ENCODE data around the gene PODXL.
A peak's percentile ranks its signal among the peaks of the same experiment; 100 is the strongest.

Gene PODXL

GRCh38 chr7:131556053-131556908 lies at the start of gene PODXL:
Gene PODXL, minus strand, starts transcription at chr7:131556628. Its CDS starts 269 bp downstream, at chr7:131556359.
- DNase-seq, result peak; percentile 59

GRCh38 chr7:131605280-131605878 lies 49.0 kb upstream of the PODXL start:
- DNase-seq, result no peak

DNA sequence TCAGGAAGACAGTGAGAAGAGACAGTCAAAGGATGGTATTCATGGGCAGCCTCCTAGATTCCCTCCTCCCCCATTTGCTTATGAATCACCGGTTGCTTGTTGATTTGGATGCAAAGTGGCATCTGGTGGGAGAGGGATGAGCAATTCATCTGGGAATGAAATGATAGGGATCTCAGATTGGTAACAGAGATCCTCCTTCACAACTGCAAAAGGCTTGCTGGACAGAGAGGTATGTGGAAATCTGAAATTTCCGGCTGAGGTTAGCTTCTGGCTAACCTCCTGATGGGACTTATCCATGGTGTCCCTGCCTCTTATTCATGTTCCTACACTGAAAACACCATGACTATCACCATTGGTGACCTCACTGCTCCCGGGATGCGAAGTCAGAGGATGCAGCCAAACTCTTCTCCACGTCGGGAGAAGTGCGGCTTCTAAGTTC lies 48.4 kb upstream of the PODXL start:
- no peak for DNase-seq

- peak; percentile 52 for DNase-seq
Measured at GRCh38 chr7:131603932-131604331, 47.5 kb upstream of the PODXL start.

GRCh38 chr7:131602994-131603372 lies 46.6 kb upstream of the PODXL start:
- DNase-seq, result peak; percentile 50

DNA sequence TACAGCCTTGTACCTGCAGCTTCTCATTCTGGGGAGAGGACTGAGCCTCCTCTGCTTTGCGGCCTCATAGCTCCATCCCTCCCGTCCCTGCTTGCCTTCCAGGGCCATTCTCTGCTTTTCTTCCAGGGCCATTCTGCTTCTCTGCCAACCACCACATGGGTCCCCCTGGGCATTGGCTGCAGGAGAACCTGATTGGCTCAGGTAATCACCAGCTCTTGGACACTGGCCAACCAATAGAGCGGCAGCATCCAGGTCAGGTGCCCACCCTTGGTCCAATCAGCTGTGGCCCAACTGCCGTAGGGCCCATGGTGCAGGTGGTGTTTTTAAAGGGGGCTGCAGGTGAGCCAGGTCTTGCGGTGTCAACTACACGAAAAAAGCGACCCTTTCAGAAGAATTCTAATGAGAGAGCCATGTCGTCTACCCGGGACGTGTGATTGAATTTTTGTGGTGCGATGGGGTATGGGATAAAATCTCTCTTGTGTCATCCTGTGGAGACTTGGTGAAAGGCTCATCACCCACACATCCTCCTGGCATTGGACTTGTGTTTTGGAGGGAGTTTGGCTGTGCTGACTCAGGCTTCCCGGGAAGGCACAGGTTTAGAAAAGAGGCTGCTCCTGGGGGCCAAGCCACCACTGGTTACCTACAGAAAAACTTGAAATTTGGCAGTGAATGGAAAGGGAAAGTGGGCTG lies 46.0 kb upstream of the PODXL start:
- DNase-seq, result no peak

DNA sequence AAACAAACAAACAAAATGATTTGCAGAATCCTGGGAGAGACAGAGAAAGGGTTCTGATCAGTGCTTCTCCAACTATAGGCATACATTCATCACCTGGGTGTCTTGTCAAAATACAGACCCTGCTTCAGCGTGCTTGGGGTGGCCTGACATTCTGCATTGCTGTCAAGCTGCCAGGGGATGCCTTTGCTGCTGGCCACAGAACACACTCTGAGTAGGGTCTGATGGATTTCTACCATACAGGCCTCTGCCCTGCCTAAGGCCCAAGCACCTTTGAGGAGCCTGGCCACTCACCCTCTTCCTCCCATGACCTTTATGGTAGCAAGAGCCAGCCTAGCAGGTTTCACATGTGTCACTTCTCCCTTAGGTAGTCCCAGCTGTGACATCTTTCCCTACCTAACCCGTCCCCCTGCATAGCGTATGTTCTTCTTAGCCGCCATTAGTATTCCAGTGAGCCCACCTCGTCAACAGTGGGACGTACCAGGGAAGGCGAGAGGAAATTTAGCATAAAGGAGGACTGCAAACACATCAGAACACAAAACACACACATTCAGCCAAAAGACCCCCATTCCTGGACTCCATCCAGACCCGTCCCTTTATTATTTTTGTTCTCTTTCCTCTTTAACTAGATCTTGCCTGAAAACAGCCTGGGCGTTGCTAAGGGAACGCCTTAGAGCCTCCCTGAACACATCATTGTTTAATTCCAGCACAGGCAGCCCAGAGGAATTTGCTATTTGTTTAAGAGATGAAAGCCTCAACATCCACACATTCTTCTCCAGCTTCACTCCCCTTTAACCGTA lies 43.9 kb upstream of the PODXL start:
- no peak for DNase-seq

DNA sequence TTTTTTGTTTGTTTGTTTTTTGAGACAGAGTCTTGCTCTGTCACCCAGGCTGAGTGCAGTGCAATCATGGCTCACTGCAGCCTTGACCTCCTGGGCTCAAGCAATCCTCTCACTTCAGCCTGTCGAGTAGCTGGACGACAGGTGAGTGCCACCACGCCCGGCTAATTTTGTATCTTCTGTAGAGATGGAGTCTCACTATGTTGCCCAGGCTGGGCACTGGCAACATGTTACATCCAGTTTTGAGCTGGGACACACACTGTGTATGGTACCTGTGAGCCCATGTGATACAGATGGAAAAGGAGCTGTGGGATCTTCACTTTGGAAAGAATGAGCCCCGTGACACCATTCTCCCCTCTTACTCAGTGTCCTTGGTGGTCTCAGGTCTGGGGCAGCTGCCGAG lies 40.4 kb upstream of the PODXL start:
- no peak for DNase-seq

DNA sequence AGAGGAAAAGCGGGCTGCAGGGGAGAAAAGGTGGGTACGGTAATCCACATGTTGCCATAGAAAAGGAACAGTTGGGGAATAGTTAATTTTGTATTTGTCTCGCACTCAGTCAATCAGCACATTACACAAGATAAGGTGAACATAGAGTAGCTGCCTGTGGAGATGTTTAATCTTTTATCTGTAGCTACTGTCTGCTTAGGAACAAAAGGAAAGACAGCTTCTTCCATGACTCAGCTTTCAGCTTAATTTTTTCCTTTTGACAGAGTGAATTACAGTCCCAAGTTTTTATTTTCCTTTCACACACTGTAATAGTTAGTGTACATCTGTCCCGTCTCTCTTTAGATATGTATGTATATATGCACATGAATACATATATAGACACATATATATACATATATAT lies 39.3 kb upstream of the PODXL start:
- DNase-seq, result peak; percentile 11

DNA sequence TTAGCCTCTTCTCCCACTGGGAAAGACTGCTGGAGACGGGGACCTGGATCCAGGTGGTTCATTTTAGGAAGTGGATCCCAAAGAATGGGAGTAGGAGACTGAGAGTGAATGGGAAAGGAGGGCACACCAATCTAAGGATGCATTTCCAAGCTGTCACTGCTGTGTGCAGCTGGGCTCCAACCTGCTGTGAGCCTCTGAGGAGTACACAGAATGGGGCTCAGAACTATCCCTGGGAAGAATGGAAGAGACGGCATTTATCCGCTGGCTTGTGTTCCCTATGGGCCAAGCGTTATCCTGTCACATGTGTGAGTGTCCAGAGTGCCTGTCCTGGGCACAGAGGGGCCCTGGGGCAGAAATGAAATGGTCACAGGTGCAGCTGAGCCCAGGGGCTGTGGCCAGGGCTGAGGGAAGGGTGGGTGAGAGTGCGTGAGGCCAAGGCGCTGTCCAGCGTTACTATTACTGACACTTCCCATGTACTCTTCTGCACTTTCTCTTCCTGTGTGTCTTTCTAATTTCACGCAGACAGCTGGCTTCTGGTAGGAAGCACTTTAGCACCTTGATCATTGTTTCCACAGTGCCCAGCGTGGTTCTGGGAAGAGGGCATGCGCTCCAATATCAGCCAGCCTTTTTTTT lies 35.4 kb upstream of the PODXL start:
- no peak for DNase-seq

DNA sequence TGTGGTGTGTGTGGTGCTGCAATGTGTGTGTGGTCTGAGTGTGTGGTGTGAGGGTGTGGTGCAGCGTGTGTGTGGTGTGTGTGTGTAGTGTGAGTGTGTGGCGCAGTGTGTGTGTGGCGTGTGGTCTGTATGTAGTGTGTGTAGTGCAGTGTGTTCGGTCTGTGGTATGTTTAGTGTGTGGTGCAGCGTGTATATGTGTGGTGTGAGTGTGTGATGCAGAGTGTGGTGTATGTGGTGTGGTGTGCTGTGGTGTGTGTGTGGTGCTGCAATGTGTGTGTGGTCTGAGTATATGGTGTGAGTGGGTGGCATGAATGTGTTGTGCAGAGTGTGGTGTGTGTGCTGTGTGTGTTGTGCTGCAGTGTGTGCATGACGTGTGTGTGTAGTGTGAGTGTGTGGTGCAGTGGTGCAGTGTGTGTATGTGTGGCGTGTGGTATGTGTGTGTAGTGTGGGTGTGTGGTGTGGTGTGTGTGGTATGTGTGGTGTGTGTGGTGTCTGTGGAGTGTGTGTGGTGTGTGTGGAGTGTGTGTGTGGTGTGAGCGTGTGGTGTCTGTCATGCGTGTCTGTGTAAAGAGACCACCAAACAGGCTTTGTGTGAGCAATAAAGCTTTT lies 31.0 kb upstream of the PODXL start:
- no peak for DNase-seq

DNA sequence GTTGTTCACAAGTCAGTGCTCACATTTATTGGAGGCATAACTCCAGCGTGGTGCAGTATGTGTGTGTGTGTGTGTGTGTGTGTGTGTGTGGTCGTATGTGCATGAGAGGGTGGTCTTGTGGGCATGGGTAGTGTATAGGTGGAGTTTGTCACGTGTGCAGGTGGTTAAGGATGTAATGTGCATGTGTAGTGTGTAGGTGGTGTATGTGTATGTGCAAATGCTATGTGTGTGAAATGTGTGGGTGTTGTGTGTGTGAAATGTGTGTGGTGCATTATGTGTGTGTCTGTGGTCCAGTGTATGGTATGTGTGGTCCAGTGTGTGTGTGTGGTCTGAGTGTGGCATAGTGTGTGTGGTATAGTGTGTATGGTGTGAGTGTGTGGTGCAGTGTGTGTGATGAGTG lies 30.3 kb upstream of the PODXL start:
- DNase-seq, result no peak

DNA sequence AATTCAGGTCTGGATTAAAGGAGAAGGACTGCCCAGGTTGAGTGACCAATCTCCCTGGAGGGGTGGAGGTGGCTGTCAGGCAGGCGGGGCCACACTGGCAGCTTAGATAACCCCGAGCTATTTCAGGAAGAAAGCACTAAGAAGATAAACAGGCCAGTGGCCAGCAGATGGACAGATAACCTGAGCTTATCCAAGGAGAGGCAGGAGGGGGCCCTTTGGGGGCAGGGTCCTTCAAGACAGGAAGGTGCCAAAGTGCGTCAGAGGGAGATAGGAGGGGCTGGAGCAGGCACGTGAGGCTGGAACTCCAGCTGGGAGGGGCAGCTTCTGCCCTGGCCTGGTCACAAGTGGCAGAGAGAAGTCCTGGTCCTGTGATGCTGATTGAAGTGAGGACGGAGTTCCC lies 29.8 kb upstream of the PODXL start:
- DNase-seq, result peak; percentile 33

DNA sequence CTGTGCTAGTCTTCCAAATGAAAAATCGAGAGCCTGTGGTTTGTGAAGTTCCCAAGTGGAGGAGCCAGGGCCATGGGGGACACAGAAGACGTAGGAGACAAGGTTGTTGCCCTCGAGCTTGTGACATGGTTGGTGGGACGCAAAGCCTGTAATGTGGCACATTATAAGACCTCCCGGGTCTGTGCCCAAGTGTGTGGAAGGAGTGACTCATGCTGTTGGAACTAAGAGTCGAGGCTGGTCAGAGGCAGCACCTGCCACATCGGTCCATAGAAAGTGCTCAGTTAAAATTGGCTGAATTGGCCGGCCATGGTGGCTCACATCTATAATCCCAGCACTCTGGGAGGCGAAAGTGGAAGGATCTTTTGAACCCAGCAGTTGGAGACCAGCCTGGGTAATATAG lies 27.0 kb upstream of the PODXL start:
- no peak for DNase-seq

DNA sequence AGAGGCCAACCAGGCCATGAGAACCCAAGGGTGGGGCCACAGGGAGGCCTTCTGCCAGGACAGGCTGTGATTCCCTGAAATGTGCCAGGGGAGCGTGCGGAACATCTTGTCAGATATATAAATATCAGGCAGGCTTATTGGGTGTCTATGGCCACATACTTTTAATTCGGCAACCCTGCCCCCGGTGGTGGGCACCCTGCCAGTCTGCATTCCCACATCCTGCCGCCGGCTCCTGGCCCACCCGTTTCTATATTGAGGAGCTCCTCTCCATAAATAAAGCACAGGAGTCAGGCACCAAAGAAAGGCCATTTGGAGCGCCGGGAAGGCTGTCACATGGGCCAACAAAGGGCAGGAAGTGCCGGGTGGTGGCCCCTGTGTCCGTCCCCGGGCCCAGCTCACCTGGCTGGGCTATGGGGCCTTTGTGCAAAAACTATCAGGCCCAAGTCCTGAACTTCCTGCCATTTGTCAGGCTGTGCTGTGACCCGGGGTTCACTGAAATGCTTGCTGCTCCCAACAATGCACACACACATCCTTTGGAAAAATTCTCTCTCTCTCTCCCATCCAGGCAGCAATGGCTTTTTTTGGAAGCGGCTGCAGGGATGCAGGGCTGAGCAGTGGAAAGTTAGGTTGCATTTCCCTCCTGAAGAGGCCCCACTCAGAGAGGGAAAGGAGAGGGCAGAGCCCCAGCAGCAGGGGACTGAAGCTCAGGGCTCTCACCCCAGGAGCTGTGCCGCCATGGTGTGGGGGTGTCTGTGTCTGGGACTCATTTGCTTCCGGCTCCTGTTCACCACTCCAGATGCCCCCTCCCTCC lies 25.0 kb upstream of the PODXL start:
- DNase-seq, result no peak

DNA sequence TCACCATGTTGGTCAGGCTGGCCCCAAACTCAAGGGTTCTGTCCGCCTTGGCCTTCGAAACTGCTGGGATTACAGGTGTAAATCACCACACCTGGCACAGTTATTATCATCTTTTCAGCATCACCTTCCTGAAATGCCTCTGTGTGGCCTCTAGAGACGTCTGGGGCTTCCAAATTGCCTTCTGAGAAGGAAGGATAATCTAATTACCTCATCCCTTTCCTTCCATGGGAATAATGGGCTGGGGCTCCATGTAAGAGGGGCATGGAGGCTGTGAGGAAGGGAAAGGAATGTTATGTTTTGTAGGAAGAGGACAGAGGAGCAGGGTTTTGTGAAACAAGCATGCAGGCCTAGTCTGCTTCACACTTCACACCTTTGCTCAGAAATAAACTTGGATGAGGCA lies 22.2 kb upstream of the PODXL start:
- no peak for DNase-seq

DNA sequence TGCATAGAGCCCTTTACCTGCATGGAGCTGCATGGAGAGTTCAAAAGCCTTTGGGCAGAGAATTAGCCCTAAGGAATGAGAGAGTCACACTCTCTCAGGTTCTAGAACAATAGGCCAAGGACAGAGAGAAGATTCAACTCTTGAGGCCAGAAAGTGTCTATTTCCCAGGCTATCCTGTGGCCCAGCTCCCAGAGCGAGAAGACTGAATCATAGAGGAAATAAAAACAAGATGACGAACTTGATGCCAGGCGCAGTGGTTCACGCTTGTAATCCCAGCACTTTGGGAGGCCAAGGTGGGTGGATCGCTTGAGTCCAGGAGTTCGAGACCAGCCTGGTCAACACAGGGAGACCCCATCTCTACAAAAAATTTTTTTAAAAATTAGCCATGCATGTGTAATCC lies 18.3 kb upstream of the PODXL start:
- no peak for DNase-seq

GRCh38 chr7:131570401-131570800 lies 14.0 kb upstream of the PODXL start:
- no peak for DNase-seq

GRCh38 chr7:131568970-131569369 lies 12.5 kb upstream of the PODXL start:
- DNase-seq, result no peak

GRCh38 chr7:131568510-131568909 lies 12.1 kb upstream of the PODXL start:
- DNase-seq, result no peak

DNA sequence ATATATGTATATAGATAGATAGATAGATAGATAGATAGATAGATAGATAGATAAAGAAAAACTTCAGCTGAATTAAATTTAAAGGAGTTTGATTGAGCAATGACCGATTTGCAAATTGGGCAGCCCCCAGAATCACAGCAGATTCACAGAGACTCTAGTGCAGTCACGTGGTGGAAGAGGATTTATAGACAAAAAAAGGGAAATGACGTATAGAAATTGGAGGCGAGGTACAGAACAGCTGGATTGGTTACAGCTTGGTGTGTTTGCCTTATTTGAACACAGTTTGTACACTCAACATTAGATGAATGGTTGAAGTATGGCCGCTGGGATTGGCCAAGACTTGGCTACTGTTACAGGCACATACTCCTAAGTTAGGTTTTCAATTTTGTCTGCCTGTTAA lies 8.2 kb upstream of the PODXL start:
- DNase-seq, result peak; percentile 19

All from OCI-M1 (cell line).